A204.1 (cell line): ENCODE measurements around the gene IL17D.
"Not testable (repeated sequence)": the region's sequence is repeated elsewhere in the genome, so short reads cannot be mapped to it uniquely, and the experiment has no call there.

Source experiments
- FAIRE-seq: peaks from 2 replicates; lab custom pipeline; 2012; peaks lifted over from hg19 to GRCh38; lab: Jason Lieb, UNC

IL17D gene

DNA sequence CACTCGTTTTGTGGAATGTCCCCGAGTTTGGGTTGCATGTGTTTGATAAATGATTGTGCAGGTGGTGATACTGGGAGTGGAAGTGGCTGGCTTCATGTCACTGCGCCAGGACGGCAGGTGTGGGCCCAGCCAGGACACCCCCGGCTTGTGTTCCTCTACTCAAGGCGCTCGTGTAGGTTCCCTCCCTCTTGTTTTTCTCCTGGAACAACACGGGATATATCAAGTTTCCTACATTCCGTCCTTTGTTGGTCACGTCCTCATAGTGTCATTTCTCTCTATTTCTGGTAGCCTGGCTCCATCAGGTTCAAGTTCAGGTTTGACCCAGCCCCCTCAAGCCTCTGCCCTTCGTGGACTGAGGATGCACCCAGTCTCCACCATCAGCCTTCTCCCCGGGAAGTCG is 16.3 kb downstream of the IL17D start:
- no peak for FAIRE-seq

DNA sequence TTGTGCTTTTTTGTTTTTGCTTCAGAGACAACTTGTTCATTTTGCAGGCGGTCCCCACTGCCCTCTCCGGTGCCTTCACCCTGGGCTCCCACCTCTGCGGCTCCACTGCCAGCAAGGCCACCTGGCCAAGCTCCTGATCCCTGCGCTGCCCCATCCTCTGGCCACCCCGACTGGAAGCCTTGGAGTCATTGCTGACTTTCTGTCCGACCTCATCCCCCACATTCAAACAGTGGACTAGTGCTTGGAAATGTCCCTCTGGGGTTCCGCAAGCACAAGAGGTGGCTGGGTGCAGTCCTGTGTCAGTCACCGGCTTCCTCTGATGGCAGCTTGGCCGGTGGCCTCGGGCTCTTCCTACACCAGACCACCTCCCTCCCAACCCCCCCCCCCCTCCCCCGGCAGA is 17.0 kb downstream of the IL17D start:
- FAIRE-seq = no peak

DNA sequence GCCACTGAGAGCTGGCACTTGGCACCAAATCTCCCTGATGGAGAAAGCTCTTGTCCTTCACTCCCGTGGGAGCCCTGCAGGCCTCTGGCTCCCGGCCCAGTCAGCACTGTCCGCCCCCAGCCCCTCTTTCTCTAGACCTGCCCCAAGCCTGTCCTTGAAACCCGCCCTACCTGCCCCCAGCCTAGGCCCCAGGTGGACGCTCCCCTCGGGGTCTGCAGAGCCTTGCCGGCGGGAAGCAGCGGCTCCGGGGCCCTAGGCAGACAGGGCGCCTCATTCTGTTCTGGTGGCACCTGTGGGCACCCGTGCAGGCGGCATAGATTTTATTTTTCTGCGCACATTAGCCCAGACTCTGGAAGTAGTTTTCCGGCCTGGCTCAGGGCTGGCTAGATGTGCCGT is 17.6 kb downstream of the IL17D start:
- FAIRE-seq = no peak

DNA sequence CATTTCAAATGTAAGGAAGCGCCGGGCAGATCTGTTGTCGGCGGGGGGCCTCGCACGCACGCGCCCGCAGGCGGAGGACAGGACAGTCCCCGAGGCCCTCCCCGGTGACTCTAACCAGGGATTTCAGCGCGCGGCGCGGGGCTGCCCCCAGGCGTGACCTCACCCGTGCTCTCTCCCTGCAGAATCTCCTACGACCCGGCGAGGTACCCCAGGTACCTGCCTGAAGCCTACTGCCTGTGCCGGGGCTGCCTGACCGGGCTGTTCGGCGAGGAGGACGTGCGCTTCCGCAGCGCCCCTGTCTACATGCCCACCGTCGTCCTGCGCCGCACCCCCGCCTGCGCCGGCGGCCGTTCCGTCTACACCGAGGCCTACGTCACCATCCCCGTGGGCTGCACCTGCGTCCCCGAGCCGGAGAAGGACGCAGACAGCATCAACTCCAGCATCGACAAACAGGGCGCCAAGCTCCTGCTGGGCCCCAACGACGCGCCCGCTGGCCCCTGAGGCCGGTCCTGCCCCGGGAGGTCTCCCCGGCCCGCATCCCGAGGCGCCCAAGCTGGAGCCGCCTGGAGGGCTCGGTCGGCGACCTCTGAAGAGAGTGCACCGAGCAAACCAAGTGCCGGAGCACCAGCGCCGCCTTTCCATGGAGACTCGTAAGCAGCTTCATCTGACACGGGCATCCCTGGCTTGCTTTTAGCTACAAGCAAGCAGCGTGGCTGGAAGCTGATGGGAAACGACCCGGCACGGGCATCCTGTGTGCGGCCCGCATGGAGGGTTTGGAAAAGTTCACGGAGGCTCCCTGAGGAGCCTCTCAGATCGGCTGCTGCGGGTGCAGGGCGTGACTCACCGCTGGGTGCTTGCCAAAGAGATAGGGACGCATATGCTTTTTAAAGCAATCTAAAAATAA is 18.2 kb downstream of the IL17D start:
- no peak for FAIRE-seq

- no peak for FAIRE-seq
Observed at GRCh38 chr13:20727856-20728255, 24.4 kb downstream of the IL17D start.

GRCh38 chr13:20728579-20729311 is 25.2 kb downstream of the IL17D start:
- no peak for FAIRE-seq

- FAIRE-seq = no peak
Observed at GRCh38 chr13:20729633-20730585, 26.4 kb downstream of the IL17D start.

DNA sequence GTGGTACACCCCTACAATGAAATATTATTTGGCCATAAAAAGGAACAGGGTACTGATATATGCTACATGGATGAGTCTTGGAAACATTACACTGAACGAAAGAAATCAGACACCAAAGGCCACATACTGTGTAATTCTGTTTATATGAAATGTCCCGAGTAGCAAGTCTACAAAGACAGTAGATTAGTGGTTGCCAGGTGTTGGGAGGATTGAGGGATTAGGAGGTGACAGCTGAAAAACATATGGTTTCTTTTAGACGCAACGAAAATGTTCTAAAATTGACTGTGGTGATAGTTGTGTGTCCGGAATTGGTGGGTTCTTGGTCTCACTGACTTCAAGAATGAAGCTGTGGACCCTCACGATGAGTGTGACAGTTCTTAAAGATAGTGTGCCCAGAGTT is 35.1 kb downstream of the IL17D start:
- no peak for FAIRE-seq

- no peak for FAIRE-seq
Observed at GRCh38 chr13:20740021-20740420, 36.5 kb downstream of the IL17D start.

- not testable (repeated sequence) for FAIRE-seq
Observed at GRCh38 chr13:20743830-20744404, 40.4 kb downstream of the IL17D start.

GRCh38 chr13:20749377-20749776 is 45.9 kb downstream of the IL17D start:
- FAIRE-seq = no peak

DNA sequence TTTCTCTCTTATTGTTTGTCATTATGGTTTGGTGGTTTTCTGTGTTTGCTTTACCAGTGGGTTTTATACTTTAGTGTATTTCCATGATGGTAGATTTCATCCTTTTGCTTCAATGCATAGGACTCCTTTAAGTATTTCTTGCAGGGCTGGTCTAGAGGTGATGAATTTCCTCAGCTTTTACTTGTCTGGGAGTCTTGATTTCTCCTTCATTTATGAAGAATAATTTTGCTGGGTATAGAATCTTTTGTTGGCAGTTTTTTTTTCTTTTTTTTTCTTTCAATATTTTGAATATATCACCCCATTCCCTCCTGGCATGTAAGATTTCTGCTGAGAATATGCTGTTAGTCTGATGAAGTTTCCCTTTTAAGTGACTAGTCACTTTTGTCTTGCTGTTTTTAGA is 50.5 kb downstream of the IL17D start:
- FAIRE-seq = no peak

GRCh38 chr13:20760872-20761271 is 57.4 kb downstream of the IL17D start:
- FAIRE-seq = no peak

DNA sequence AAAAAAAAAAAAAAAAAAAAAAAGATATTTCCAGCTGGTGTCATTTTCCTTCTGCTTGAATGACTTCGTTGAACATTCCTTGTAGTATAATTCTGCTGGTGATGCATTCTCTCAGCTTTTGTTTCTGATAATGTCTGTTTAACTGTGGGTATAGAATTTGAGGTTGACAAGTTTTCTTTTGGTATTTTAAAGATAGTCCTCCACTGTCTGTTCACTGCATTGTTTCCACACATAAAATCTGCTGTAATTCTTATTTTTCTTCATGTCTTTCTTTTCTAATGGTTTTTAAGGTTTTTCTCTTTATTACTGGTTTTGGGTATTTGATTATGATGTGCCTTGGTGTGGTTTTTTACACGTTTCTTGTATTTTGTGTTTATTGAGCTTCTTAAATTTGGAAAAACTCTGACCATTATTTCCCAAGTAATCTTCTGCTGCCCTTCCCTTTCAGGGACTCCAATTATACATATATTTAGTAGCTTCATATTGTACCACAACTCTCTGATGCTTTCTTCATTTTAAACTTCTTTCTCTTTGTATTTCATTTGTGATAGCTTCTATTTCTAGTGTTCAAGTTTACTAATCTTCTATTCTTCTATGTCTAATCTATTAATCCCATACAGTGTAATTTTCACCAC is 63.9 kb downstream of the IL17D start:
- FAIRE-seq = no peak

GRCh38 chr13:20769091-20769490 is 65.6 kb downstream of the IL17D start:
- no peak for FAIRE-seq

DNA sequence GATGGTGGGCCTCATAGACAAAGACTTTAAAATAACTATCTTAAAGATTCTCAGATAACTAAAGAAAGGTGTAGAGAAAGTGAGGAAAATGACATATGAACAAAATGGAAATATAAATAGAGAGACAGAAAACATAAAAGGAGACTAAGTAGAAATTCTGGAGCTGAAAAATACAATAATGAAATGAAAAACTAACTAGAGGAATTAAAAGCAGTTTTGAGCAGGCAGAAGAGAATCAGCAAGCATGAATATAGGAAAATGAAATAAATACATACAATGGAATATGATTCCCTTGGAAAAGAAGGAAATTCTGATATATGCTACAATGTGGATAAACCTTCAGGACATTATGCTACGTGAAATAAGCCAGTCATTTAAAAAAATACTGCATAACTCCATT is 66.3 kb downstream of the IL17D start:
- FAIRE-seq = no peak
